ENCODE results near the gene CSMD2. TPM values are rescaled to one million over a fixed set of nuclear protein-coding genes. Genes with fewer than 3 reads are reported as not detected.

The CSMD2 gene
- total and polyA plus RNA-seq, 2 of the 4 experiments (the other 2 are of a cell fraction) = under 0.01 to 0.36 TPM

DNA sequence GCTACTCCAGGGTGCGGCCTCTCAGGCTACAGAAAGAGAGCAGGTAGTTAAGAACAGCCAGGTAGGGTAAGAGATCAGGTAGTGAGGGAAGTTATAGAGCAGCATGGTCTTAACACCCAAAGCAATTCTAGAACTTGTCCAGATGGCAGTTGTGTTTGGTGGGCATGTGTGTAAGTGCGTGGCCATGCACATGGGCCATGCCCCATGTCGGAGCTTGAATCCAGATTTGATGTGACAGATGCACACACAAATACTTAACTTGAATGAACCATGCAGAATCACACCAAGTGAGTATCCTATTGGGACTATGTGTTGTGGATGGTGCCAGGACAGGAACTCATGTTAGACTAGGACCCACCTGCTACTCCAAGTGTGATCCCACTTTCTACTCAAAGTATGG, 446.8 kb downstream of the CSMD2 start:
- no peak overlapping the region for H2BK15ac ChIP-seq (ENCODE audit: low read depth, low read length)
- dilution Hi-C loops (cut with HindIII; ENCODE audit: low sequenced_read_pairs, unreplicated experiment) = no loop called here
- no peak overlapping the region for H2BK20ac ChIP-seq (ENCODE audit: low read depth, low read length)
- DNase-seq = no peak
- in situ Hi-C loops (cut with MboI; ENCODE audit: low sequenced_read_pairs) = no loop called here
- no peaks in the 10 kb centered on the region for H3K36me3 ChIP-seq (ENCODE audit: control insufficient read depth, insufficient read depth, low read length)
- no peak overlapping the region for H4K8ac ChIP-seq (ENCODE audit: low read depth in 2 of 2, low read length in 2 of 2)
- no peaks in the 10 kb centered on the region for H3K4me1 ChIP-seq (ENCODE audit: control insufficient read depth, insufficient read depth, low read length)
- no peaks in the 10 kb centered on the region for H3K79me1 ChIP-seq (ENCODE audit: low read depth in 1 of 2, low read length in 2 of 2)
- H4K5ac ChIP-seq (ENCODE audit: low read depth, low read length) = no peak overlapping the region
- ATAC-seq (ENCODE audit: low read depth) = no peak
- no peak overlapping the region for H3K4ac ChIP-seq (ENCODE audit: low read depth, low read length)
- no peak overlapping the region for H3K14ac ChIP-seq (replicated peaks; ENCODE audit: low read depth, low read length)
- no peak overlapping the region for H4K91ac ChIP-seq (ENCODE audit: insufficient read depth, low read depth, low read length)
- H3K18ac ChIP-seq (ENCODE audit: low read depth, low read length) = no peak overlapping the region
- no peak overlapping the region for H2AK5ac ChIP-seq (ENCODE audit: low read depth, low read length)
- H2BK5ac ChIP-seq (ENCODE audit: low read depth, low read length, poor library complexity, severe bottlenecking) = no peak overlapping the region
- H3K27me3 ChIP-seq (ENCODE audit: control insufficient read depth, insufficient read depth, low read length) = no peaks in the 10 kb centered on the region
- H3K4me3 ChIP-seq (ENCODE audit: insufficient read depth, low read depth, low read length) = no peak overlapping the region
- TF ChIP-seq SMC3 (IDR thresholded peaks at IDR 0.05; ENCODE audit: low read depth, low read length) = no peak
- no peak for TF ChIP-seq MXI1 (IDR thresholded peaks at IDR 0.05; ENCODE audit: borderline replicate concordance, low read depth, low read length)
- no peak for TF ChIP-seq FOS (IDR thresholded peaks at IDR 0.05; ENCODE audit: low read depth, low read length)
- no peak for TF ChIP-seq POLR2A (IDR thresholded peaks at IDR 0.05; ENCODE audit: low read depth, low read length)
- no peak for TF ChIP-seq RCOR1 (IDR thresholded peaks at IDR 0.05; ENCODE audit: insufficient replicate concordance, low read length)
- TF ChIP-seq NFE2L2 (IDR thresholded peaks at IDR 0.05; ENCODE audit: low read depth, low read length) = no peak
- TF ChIP-seq CHD1 (IDR thresholded peaks at IDR 0.05; ENCODE audit: low read depth, low read length) = no peak
- no peak for TF ChIP-seq MAFK (IDR thresholded peaks at IDR 0.05; ENCODE audit: low read depth, low read length)
- TF ChIP-seq, protein P1, sequence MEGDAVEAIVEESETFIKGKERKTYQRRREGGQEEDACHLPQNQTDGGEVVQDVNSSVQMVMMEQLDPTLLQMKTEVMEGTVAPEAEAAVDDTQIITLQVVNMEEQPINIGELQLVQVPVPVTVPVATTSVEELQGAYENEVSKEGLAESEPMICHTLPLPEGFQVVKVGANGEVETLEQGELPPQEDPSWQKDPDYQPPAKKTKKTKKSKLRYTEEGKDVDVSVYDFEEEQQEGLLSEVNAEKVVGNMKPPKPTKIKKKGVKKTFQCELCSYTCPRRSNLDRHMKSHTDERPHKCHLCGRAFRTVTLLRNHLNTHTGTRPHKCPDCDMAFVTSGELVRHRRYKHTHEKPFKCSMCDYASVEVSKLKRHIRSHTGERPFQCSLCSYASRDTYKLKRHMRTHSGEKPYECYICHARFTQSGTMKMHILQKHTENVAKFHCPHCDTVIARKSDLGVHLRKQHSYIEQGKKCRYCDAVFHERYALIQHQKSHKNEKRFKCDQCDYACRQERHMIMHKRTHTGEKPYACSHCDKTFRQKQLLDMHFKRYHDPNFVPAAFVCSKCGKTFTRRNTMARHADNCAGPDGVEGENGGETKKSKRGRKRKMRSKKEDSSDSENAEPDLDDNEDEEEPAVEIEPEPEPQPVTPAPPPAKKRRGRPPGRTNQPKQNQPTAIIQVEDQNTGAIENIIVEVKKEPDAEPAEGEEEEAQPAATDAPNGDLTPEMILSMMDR (conservative IDR thresholded peaks at IDR 0.05; ENCODE audit: low read depth, low read length) = no peak
- TF ChIP-seq, protein P2, sequence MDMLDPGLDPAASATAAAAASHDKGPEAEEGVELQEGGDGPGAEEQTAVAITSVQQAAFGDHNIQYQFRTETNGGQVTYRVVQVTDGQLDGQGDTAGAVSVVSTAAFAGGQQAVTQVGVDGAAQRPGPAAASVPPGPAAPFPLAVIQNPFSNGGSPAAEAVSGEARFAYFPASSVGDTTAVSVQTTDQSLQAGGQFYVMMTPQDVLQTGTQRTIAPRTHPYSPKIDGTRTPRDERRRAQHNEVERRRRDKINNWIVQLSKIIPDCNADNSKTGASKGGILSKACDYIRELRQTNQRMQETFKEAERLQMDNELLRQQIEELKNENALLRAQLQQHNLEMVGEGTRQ (IDR thresholded peaks at IDR 0.05; ENCODE audit: low read depth, low read length) = no peak
- no peak for TF ChIP-seq BHLHE40 (IDR thresholded peaks at IDR 0.05; ENCODE audit: low read depth, low read length)
- no peak for TF ChIP-seq CEBPB (IDR thresholded peaks at IDR 0.05; ENCODE audit: low read depth, low read length)
- no peak for TF ChIP-seq RFX5 (IDR thresholded peaks at IDR 0.05; ENCODE audit: low read depth, low read length)
- no peak for TF ChIP-seq RAD21 (IDR thresholded peaks at IDR 0.05; ENCODE audit: low read length)
- no peak for TF ChIP-seq MAZ (IDR thresholded peaks at IDR 0.05; ENCODE audit: borderline replicate concordance, low read depth, low read length)
- TF ChIP-seq, protein P3, sequence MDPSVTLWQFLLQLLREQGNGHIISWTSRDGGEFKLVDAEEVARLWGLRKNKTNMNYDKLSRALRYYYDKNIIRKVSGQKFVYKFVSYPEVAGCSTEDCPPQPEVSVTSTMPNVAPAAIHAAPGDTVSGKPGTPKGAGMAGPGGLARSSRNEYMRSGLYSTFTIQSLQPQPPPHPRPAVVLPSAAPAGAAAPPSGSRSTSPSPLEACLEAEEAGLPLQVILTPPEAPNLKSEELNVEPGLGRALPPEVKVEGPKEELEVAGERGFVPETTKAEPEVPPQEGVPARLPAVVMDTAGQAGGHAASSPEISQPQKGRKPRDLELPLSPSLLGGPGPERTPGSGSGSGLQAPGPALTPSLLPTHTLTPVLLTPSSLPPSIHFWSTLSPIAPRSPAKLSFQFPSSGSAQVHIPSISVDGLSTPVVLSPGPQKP (IDR thresholded peaks at IDR 0.05; ENCODE audit: borderline replicate concordance, low read depth, low read length) = no peak
- H3K4me2 ChIP-seq (ENCODE audit: low read depth, low read length) = no peak overlapping the region
- H3K9ac ChIP-seq (ENCODE audit: low read depth, low read length) = no peak overlapping the region
- no peak overlapping the region for H2AK9ac ChIP-seq (replicated peaks; ENCODE audit: low read depth, low read length, poor library complexity)
- H3K23ac ChIP-seq (ENCODE audit: low read depth, low read length) = no peak overlapping the region
- no peak overlapping the region for H2BK120ac ChIP-seq (ENCODE audit: low read depth, low read length)
- H3K9me3 ChIP-seq (ENCODE audit: control insufficient read depth, insufficient read depth, low read length) = peaks cover 2% of the 10 kb centered on the region; the same call in 1 of the 2 replicates
- POLR2A ChIA-PET (ENCODE audit: unreplicated experiment) = no interaction called here
- CTCF ChIA-PET = no interaction called here
- H2AFZ ChIP-seq (replicated peaks; ENCODE audit: low read length, poor library complexity) = no peak overlapping the region
- no peaks in the 10 kb centered on the region for H4K20me1 ChIP-seq (ENCODE audit: insufficient read depth, low read length)
- BruUV-seq (replicated peaks) = no TSS peak
- no peak overlapping the region for H3K56ac ChIP-seq (ENCODE audit: extremely low read depth, insufficient read depth, low read length)
- WGBS, 2 experiments (ENCODE audit: extremely low coverage in 2 of 2, insufficient read length in 1 of 2) = no CpG with 5 or more reads among the region's 3 CpGs
- H3K27ac ChIP-seq (ENCODE audit: insufficient read depth, low read length) = no peak overlapping the region
- intact Hi-C loops (cut with micrococcal nuclease) = no loop called here
- H3K9me1 ChIP-seq (ENCODE audit: insufficient read depth, low read length) = no peaks in the 10 kb centered on the region
